Measurements from ENCODE around the gene METTL15. TPM values are rescaled to one million over a fixed set of nuclear protein-coding genes. Genes with fewer than 3 reads are reported as not detected.

METTL15 gene
- total RNA-seq, 2 donors from 2014 or later = 5.2 to 8.2 TPM

DNA sequence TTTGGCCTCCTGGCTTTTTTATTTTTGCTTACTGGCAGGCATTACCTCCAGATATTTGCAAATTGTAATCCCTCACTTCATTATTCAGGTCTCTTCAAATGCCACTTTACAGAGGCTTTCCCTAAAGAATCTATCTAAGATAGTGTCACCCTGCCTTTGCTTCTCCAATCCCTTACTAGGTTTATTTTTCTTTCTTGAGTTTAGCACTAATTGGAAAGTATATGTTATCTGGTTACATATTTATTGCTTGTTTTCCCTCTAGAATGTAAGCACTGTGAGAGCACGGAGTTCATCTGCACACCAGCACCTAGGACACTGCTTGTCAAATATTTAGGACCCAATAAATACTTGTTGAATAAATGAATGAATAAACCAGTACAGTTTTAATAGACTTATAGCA, 3.8 kb upstream of the METTL15 start:
- 95 to 97% methylated on average over 1 of the region's 1 CpG for WGBS, 2 donors
- Histone ChIP-seq H3K27me3 (no peaks in the 10 kb centered on the region), H3K9me3 (no peaks in the 10 kb centered on the region), H3K4me3 (no peak overlapping the region), H3K4me1 (peaks cover 16% of the 10 kb centered on the region), H3K27ac (no peak overlapping the region), H3K36me3 (replicated peaks in 1 of 2; ENCODE audit: insufficient read depth in 1 of 2, low read depth in 2 of 2) (no peaks in the 10 kb centered on the region)
- DNase-seq = no peak
- TF ChIP-seq, protein P1, sequence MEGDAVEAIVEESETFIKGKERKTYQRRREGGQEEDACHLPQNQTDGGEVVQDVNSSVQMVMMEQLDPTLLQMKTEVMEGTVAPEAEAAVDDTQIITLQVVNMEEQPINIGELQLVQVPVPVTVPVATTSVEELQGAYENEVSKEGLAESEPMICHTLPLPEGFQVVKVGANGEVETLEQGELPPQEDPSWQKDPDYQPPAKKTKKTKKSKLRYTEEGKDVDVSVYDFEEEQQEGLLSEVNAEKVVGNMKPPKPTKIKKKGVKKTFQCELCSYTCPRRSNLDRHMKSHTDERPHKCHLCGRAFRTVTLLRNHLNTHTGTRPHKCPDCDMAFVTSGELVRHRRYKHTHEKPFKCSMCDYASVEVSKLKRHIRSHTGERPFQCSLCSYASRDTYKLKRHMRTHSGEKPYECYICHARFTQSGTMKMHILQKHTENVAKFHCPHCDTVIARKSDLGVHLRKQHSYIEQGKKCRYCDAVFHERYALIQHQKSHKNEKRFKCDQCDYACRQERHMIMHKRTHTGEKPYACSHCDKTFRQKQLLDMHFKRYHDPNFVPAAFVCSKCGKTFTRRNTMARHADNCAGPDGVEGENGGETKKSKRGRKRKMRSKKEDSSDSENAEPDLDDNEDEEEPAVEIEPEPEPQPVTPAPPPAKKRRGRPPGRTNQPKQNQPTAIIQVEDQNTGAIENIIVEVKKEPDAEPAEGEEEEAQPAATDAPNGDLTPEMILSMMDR (IDR thresholded peaks at IDR 0.05) = no peak
- no peak for TF ChIP-seq POLR2A (IDR thresholded peaks at IDR 0.05)
- intact Hi-C loops (cut with DNase I) = no loop called here
- no peak for ATAC-seq

DNA sequence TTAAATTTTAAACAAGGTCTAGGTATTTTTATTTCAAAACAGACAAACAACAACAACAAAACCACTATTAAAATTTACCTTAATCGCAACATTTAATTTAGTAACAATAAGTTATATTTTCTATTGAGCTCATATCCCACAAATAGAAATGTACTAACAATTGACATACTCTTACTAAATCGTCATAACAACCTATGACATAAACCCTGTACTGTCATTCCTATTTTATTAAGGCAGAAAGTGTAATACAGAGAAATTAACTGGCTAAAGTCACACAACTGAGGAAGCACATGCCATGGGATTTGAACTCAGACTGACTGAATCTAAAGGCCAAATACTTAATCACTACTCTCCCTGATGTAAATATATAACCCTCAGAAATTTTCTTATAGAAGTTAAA, 3.2 kb upstream of the METTL15 start:
- 79 to 84% methylated on average over 2 of the region's 2 CpGs for WGBS, 2 donors
- ATAC-seq = no peak

DNA sequence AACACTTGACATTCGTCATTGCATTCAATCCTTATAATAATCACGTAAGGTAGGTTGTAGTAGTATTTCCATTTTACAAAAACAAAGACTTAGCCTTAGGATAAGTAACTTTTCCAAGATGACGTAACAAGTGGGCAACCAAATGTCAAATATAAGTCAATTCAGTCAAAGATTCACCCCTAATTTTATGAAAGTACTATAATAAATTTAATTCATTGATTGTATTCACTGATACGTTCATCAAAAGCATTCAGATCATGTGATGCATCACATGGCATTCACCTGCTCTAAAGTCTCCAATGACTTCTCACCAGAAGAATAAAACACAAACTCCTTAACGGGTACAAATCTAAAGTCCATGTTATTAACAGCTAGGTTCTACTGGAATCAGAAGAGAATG, 2.3 kb upstream of the METTL15 start:
- 71 to 74% methylated on average over 5 of the region's 5 CpGs for WGBS, 2 donors
- Histone ChIP-seq H3K4me1 (peaks cover 22% of the 10 kb centered on the region), H3K27ac (no peak overlapping the region), H3K36me3 (replicated peaks in 1 of 2; ENCODE audit: insufficient read depth in 1 of 2, low read depth in 2 of 2) (no peaks in the 10 kb centered on the region), H3K27me3 (no peaks in the 10 kb centered on the region), H3K9me3 (no peaks in the 10 kb centered on the region), H3K4me3 (no peak overlapping the region)
- no peak for TF ChIP-seq POLR2A (IDR thresholded peaks at IDR 0.05)
- TF ChIP-seq, protein P1 (IDR thresholded peaks at IDR 0.05) = no peak
- intact Hi-C loops (cut with DNase I) = no loop called here
- DNase-seq = no peak
- ATAC-seq = no peak

More for the DNA sequence above, 3.2 kb upstream of the METTL15 start:
- Histone ChIP-seq H3K36me3 (replicated peaks in 1 of 2; ENCODE audit: insufficient read depth in 1 of 2, low read depth in 2 of 2) (no peaks in the 10 kb centered on the region), H3K4me1 (peaks cover 21% of the 10 kb centered on the region), H3K4me3 (no peak overlapping the region), H3K9me3 (no peaks in the 10 kb centered on the region), H3K27ac (no peak overlapping the region), H3K27me3 (no peaks in the 10 kb centered on the region)
- no peak for DNase-seq
- TF ChIP-seq, protein P1 (IDR thresholded peaks at IDR 0.05) = no peak
- no peak for TF ChIP-seq POLR2A (IDR thresholded peaks at IDR 0.05)
- intact Hi-C loops (cut with DNase I) = no loop called here

DNA sequence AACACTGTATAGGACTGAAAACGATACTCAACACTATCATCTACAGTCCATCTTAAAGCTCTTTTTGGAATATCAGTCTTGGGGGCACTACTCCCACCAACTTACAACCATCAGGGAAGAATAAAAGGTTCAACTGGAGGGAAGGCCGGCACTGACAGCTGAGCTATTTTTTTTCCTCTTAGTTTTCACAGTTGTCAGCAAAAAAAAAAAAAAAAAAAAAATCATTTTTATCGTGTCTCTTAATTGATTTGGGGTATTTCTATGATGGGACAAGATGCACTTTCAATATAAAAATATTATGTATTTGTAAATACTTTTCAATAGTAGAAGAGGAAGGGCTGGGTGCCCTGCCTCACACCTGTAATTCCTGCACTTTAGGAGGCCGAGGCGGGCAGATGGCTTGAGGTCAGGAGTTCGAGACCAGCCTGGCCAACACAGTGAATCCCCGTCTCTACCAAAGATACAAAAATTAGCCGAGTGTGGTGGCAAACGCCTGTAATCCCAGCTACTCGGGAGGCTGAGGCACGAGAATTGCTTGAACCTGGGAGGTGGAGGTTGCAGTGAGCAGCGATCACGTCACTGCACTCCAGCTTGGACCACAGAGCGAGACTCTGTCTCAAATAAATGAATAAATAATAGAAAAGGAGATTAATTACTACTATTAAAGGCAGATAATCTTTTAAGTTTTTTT, 1.7 kb upstream of the METTL15 start:
- Histone ChIP-seq H3K4me1 (peaks cover 29% of the 10 kb centered on the region), H3K27me3 (no peaks in the 10 kb centered on the region), H3K4me3 (no peak overlapping the region), H3K36me3 (replicated peaks in 1 of 2; ENCODE audit: insufficient read depth in 1 of 2, low read depth in 2 of 2) (no peaks in the 10 kb centered on the region), H3K9me3 (no peaks in the 10 kb centered on the region), H3K27ac (no peak overlapping the region)
- intact Hi-C loops (cut with DNase I) = no loop called here
- TF ChIP-seq, protein P1 (IDR thresholded peaks at IDR 0.05) = no peak
- TF ChIP-seq POLR2A (IDR thresholded peaks at IDR 0.05) = no peak
- DNase-seq (no peak), ATAC-seq (no peak)
- 76 to 78% methylated on average over 14 of the region's 14 CpGs for WGBS, 2 donors

DNA sequence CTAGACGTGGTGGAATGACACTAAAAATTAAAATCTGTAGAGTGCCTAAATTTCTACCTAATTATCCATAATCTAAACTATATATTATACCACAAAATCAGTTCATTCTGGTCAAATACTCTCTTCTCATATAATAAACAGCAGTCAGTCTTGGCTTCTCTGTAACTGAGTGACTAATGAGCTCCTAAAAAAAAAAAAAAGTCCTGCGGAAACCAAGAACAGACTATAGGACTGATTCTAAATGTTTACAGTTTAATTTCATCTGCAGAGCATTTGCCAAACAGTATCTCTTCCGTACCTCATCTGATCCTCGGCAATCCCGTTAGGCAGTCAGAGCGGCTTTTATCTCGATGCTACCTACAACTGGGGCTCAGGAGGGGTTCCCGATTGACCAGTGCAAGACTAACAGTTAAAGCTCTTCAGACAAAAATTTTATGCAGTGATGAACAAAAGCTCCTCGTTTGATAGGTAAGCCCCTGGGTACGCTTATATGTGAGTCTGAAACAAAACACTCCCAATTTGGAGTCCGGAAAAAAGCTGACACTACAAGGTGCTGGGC, 918 bp upstream of the METTL15 start:
- TF ChIP-seq, protein P1 (IDR thresholded peaks at IDR 0.05) = no peak
- TF ChIP-seq POLR2A (IDR thresholded peaks at IDR 0.05) = no peak

More for the DNA sequence above, 918 bp upstream of the METTL15 start:
- no peaks in the 10 kb centered on the region for H3K36me3 ChIP-seq (replicated peaks in 1 of 2; ENCODE audit: insufficient read depth in 1 of 2, low read depth in 2 of 2)
- H3K4me1 ChIP-seq = peaks cover 35% of the 10 kb centered on the region
- H3K27ac ChIP-seq = peak overlapping the region in 3 of 4 donors; percentile 72 to 81 (median 79)
- peak overlapping the region in 1 of 2 donors; percentile 50 for H3K4me3 ChIP-seq
- no peaks in the 10 kb centered on the region for H3K27me3 ChIP-seq
- H3K9me3 ChIP-seq = no peaks in the 10 kb centered on the region
- DNase-seq = no peak
- intact Hi-C loops (cut with DNase I) = no loop called here
- no peak for ATAC-seq
- 0 to 1% methylated on average over 11 of the region's 11 CpGs for WGBS, 2 donors
